Activated CD8-positive, alpha-beta T cell treated with anti-CD3 and anti-CD28 coated beads for 36 hours (primary cell): ENCODE data around the gene MTCL1. TPM values are rescaled to one million over a fixed set of nuclear protein-coding genes. Genes with fewer than 3 reads are reported as not detected.

Experiments
- ATAC-seq: fragments of 200-7000 bp; cut with Tn5 transposase; one replicate; pipeline ENCODE4 v1.10.0; 2021; ENCODE audit warnings: mild to moderate bottlenecking, moderate library complexity
- CTCF ChIA-PET: fragments of 350-600 bp; sonication (Branson Sonifier 250); formaldehyde crosslinking; loops from one replicate; lab custom pipeline; 2021; ENCODE audit warnings: antibody characterized with exemption; lab: Charles Lee
- POLR2A ChIA-PET: fragments of 350-600 bp; sonication (Branson Sonifier 250); formaldehyde crosslinking; loops from one replicate; lab custom pipeline; 2021; ENCODE audit warnings: antibody characterized with exemption; lab: Charles Lee
- DNase-seq: peaks from one replicate; pipeline ENCODE4 v3.0.0-alpha.2; 2020
- H3K27ac Mint-ChIP-seq: one replicate; pipeline ENCODE4 v1.8.0; 2021; ENCODE audit warnings: mild to moderate bottlenecking, mixed read lengths
- H3K27me3 Mint-ChIP-seq: one replicate; pipeline ENCODE4 v1.8.0; 2021; ENCODE audit warnings: mixed read lengths
- H3K36me3 Mint-ChIP-seq: one replicate; pipeline ENCODE4 v1.8.0; 2021; ENCODE audit warnings: low read depth, mixed read lengths
- H3K4me1 Mint-ChIP-seq: one replicate; pipeline ENCODE4 v1.8.0; 2021; ENCODE audit warnings: low read depth, mixed read lengths
- H3K4me3 Mint-ChIP-seq: one replicate; pipeline ENCODE4 v1.8.0; 2021; ENCODE audit warnings: mild to moderate bottlenecking, moderate library complexity, mixed read lengths
- H3K9me3 Mint-ChIP-seq: one replicate; pipeline ENCODE4 v1.8.0; 2021; ENCODE audit warnings: mixed read lengths
- intact Hi-C: fragments of 100-400 bp; cut with micrococcal nuclease; formaldehyde crosslinking; loops from one replicate; pipeline ENCODE4 v1.10.0; 2022
- total RNA-seq, 2 experiments: library from RNA; stranded (reverse); gene quantifications; one replicate each; pipeline ENCODE4 v1.2.3, GENCODE V29; 2021
- TF ChIP-seq, protein P1 (sequence below): fragments of 200-600 bp; IDR thresholded peaks from one replicate; pipeline ENCODE4 v1.8.0; 2022; ENCODE audit warnings: antibody characterized with exemption, mild to moderate bottlenecking

Gene MTCL1
- total RNA-seq, 2 experiments from 2014 or later = 0.25 to 0.52 TPM

DNA sequence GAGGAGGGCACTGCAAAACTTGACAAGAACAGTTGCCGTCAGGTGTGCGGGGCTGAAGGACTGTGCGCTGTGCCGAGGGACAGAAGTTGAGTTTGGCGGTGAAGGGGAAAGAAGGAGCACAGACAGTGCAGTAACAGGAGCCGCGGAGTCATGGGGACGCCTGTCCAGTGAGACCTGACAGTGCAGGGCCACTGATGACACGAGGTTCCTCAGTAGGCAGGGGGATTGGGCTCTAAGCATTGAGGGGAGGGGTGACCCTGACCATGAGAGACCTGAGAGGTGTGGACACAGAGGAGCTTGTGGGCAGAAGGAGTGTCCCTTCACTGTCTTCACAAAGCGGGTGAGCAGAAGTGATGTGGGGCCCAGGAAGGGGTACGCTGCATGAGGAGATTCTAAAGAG lies 104.8 kb downstream of the MTCL1 start:
- ATAC-seq = no peak
- Mint-ChIP-seq H3K9me3 (no peaks in the 10 kb centered on the region), H3K4me3 (no peak overlapping the region)

GRCh38 chr18:8811115-8811514 lies 105.8 kb downstream of the MTCL1 start:
- TF ChIP-seq, protein P1, sequence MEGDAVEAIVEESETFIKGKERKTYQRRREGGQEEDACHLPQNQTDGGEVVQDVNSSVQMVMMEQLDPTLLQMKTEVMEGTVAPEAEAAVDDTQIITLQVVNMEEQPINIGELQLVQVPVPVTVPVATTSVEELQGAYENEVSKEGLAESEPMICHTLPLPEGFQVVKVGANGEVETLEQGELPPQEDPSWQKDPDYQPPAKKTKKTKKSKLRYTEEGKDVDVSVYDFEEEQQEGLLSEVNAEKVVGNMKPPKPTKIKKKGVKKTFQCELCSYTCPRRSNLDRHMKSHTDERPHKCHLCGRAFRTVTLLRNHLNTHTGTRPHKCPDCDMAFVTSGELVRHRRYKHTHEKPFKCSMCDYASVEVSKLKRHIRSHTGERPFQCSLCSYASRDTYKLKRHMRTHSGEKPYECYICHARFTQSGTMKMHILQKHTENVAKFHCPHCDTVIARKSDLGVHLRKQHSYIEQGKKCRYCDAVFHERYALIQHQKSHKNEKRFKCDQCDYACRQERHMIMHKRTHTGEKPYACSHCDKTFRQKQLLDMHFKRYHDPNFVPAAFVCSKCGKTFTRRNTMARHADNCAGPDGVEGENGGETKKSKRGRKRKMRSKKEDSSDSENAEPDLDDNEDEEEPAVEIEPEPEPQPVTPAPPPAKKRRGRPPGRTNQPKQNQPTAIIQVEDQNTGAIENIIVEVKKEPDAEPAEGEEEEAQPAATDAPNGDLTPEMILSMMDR = no peak
- ATAC-seq = no peak
- Mint-ChIP-seq H3K36me3 (no peaks in the 10 kb centered on the region), H3K4me1 (peaks cover 15% of the 10 kb centered on the region), H3K9me3 (no peaks in the 10 kb centered on the region), H3K27me3 (no peaks in the 10 kb centered on the region), H3K27ac (no peak overlapping the region), H3K4me3 (no peak overlapping the region)
- intact Hi-C loops = no loop called here
- DNase-seq = peak; percentile 7
- CTCF ChIA-PET = no interaction called here
- POLR2A ChIA-PET = interaction anchor here (0.6 kb wide), 1 partner anchor 278 kb away, joined by 3 read pairs; no protein-coding TSS in a partner anchor

More for the DNA sequence above, 104.8 kb downstream of the MTCL1 start:
- ChIA-PET POLR2A (interaction anchor here (0.6 kb wide), 1 partner anchor 279 kb away, joined by 3 read pairs; no protein-coding TSS in a partner anchor), CTCF (no interaction called here)
- Mint-ChIP-seq H3K4me1 (peaks cover 15% of the 10 kb centered on the region), H3K36me3 (no peaks in the 10 kb centered on the region), H3K27me3 (no peaks in the 10 kb centered on the region), H3K27ac (no peak overlapping the region)
- DNase-seq = no peak
- intact Hi-C loops = no loop called here
- TF ChIP-seq, protein P1 = no peak

DNA sequence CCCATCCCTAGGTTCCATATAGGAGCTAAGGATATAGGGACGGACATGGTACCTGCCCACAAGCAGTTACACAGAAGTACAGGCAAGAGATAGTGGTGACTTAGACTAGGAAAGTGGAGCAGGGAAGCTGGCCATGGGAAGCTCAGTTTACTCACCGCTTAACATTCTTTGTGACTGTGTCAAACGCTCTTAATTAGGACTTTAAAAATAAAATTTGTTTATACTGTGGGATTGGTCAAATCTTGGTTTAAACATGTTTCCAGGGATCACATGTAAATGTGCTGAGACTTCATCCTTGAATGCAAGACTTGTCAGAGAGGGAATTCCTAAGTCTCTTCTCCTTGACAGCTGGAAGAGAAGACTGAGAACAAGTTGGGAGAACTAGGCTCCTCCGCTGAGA lies 107.3 kb downstream of the MTCL1 start:
- Mint-ChIP-seq H3K4me3 (no peak overlapping the region), H3K36me3 (no peaks in the 10 kb centered on the region), H3K9me3 (no peaks in the 10 kb centered on the region), H3K27me3 (no peaks in the 10 kb centered on the region), H3K4me1 (peaks cover 7% of the 10 kb centered on the region), H3K27ac (no peak overlapping the region)
- CTCF ChIA-PET = no interaction called here
- DNase-seq (no peak), ATAC-seq (no peak)
- TF ChIP-seq, protein P1 = no peak
- POLR2A ChIA-PET = no interaction called here
- intact Hi-C loops = no loop called here

- Mint-ChIP-seq H3K27me3 (no peaks in the 10 kb centered on the region), H3K9me3 (no peaks in the 10 kb centered on the region), H3K36me3 (no peaks in the 10 kb centered on the region), H3K4me1 (peaks cover 3% of the 10 kb centered on the region), H3K27ac (no peak overlapping the region), H3K4me3 (no peak overlapping the region)
- intact Hi-C loops = no loop called here
- DNase-seq (no peak), ATAC-seq (no peak)
- POLR2A ChIA-PET = no interaction called here
- TF ChIP-seq, protein P1 = no peak
- CTCF ChIA-PET = no interaction called here
Observed at GRCh38 chr18:8813611-8814010, 108.3 kb downstream of the MTCL1 start.

DNA sequence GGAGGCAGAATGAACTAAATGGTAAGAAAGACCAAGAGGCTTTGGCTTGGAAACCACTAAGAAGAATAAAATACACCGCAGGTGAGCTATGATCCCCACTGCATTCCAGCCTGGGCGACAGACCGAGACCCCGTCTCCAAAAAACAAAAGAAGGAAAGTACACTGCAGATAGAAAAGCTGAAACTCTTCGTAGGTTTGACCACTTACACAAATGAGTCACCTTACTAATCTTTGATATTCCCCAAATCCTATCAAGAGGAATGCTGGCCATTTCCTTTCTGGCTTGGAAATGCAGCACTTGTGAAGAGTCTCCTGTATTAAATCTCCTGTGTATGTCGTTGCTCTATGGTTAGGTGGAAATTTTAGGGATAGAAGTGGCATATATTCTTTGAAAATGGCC lies 108.8 kb downstream of the MTCL1 start:
- Mint-ChIP-seq H3K4me3 (no peak overlapping the region), H3K36me3 (no peaks in the 10 kb centered on the region), H3K27ac (no peak overlapping the region), H3K9me3 (no peaks in the 10 kb centered on the region), H3K27me3 (no peaks in the 10 kb centered on the region), H3K4me1 (peaks cover 3% of the 10 kb centered on the region)
- CTCF ChIA-PET = interaction anchor here (0.6 kb wide), 1 partner anchor 174 kb away, joined by 3 read pairs; no protein-coding TSS in a partner anchor
- TF ChIP-seq, protein P1 = no peak
- intact Hi-C loops = no loop called here
- DNase-seq (no peak), ATAC-seq (no peak)
- POLR2A ChIA-PET = no interaction called here
